ENCODE measurements around the gene CRYBB2. TPM values are rescaled to one million over a fixed set of nuclear protein-coding genes. Genes with fewer than 3 reads are reported as not detected.

The CRYBB2 gene
- not detected for total RNA-seq

GRCh38 chr22:25219211-25219689 lies at the start of gene CRYBB2:
CRYBB2 (plus strand) TSS chr22:25219639; CDS start chr22:25221430, 1,791 bp downstream.

GRCh38 chr22:25199731-25200520 lies 19.5 kb upstream of the CRYBB2 start, which contains the start of gene CRYBB3:
CRYBB3 (plus strand) TSS chr22:25199858; CDS start chr22:25201397, 1,539 bp downstream.

Other genes starting within 250 kb of the CRYBB2 start
- gene CRYBB3, start 19.8 kb upstream of the CRYBB2 start, total RNA-seq: not detected